Sigmoid colon (tissue), 4 donors: ENCODE results near the gene CDK6.

Experiments
- POLR2A ChIP-seq, 2 donors: fragments of 450-650 bp; IDR thresholded peaks; one replicate each; pipeline ENCODE4 v1.6.1; 2016; ENCODE audit warnings: antibody characterized with exemption in 2 of 2, mild to moderate bottlenecking in 2 of 2, moderate library complexity in 2 of 2
- POLR2AphosphoS5 ChIP-seq, 4 donors: sonication (generic); formaldehyde crosslinking; IDR thresholded peaks; one replicate each; pipeline ENCODE4 v1.6.1; 2017; ENCODE audit warnings: antibody characterized with exemption in 4 of 4
- TF ChIP-seq, protein P1 (sequence below), 4 experiments: fragments of 450-650 bp in 3 of 4; fragments of 200-600 bp in 1 of 4; IDR thresholded peaks; one replicate each; pipeline ENCODE4 v1.5.1; 2016 to 2019; ENCODE audit warnings: antibody characterized with exemption in 4 of 4, mild to moderate bottlenecking in 3 of 4, moderate library complexity in 2 of 4

DNA sequence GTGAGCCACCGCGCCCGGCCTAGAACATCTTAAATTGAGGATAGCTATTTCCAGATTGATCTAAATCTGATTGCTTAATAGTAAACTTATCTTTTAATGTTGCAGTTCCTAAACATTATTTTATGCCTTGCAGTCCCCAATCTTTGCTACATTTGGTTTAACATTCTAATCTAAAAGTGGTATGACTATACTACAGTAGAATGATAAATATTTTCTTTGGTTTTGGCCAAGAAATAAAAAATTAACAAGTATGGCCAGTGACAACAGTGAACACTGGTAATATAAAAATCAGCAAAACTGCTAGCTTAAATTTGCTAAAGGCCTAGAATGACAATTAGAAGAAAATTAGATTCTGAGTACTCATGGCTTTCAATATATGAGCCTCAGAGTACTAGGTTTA, 73.5 kb downstream of the CDK6 start:
- TF ChIP-seq POLR2AphosphoS5 (IDR thresholded peaks at IDR 0.05): no peak
- no peak for TF ChIP-seq POLR2A (IDR thresholded peaks at IDR 0.05)
- TF ChIP-seq, protein P1, sequence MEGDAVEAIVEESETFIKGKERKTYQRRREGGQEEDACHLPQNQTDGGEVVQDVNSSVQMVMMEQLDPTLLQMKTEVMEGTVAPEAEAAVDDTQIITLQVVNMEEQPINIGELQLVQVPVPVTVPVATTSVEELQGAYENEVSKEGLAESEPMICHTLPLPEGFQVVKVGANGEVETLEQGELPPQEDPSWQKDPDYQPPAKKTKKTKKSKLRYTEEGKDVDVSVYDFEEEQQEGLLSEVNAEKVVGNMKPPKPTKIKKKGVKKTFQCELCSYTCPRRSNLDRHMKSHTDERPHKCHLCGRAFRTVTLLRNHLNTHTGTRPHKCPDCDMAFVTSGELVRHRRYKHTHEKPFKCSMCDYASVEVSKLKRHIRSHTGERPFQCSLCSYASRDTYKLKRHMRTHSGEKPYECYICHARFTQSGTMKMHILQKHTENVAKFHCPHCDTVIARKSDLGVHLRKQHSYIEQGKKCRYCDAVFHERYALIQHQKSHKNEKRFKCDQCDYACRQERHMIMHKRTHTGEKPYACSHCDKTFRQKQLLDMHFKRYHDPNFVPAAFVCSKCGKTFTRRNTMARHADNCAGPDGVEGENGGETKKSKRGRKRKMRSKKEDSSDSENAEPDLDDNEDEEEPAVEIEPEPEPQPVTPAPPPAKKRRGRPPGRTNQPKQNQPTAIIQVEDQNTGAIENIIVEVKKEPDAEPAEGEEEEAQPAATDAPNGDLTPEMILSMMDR (IDR thresholded peaks at IDR 0.05): no peak
